Adrenal gland (tissue), 12 donors: ENCODE measurements around the gene GLIS1. TPM values are rescaled to one million over a fixed set of nuclear protein-coding genes. Genes with fewer than 3 reads are reported as not detected.

Source experiments
- DNase-seq, 7 donors: peaks; one replicate each; pipeline ENCODE4 v3.0.0-alpha.2; 2019 to 2020
- H3K27ac ChIP-seq, 5 donors: fragments of 200-600 bp; sonication (generic) in 4 of 5; 1 replicate in 3 of 5; 2 replicates in 2 of 5; pipeline versions ENCODE4 v1.5.1 to v1.8.0; 2016 to 2020; ENCODE audit warnings: mild to moderate bottlenecking in 1 of 5
- H3K27me3 ChIP-seq: fragments of 200-600 bp; 2 replicates; pipeline ENCODE4 v1.8.0; 2021
- H3K36me3 ChIP-seq, 2 donors: fragments of 200-600 bp; replicated peaks in 1 of 2; 1 replicate in 1 of 2; 2 replicates in 1 of 2; pipeline versions ENCODE4 v1.5.1 to v1.8.0; 2018 to 2022
- H3K4me1 ChIP-seq, 2 donors: fragments of 200-600 bp; replicated peaks in 1 of 2; 1 replicate in 1 of 2; 2 replicates in 1 of 2; pipeline versions ENCODE4 v1.5.1 to v1.8.0; 2018 to 2021
- H3K4me3 ChIP-seq, 4 donors: fragments of 200-600 bp; sonication (generic) in 3 of 4; one replicate each; pipeline ENCODE4 v1.5.1; 2016 to 2018
- H3K9me3 ChIP-seq, 3 donors: fragments of 200-600 bp; sonication (generic) in 1 of 3; replicated peaks in 1 of 3; 1 replicate in 2 of 3; 2 replicates in 1 of 3; pipeline versions ENCODE4 v1.5.1 to v1.8.0; 2016 to 2021
- CTCF ChIP-seq, 6 experiments: fragments of 450-650 bp in 4 of 6; fragments of 200-600 bp in 2 of 6; sonication (generic) in 1 of 6; IDR thresholded peaks; 1 replicate in 5 of 6; 2 replicates in 1 of 6; pipeline versions ENCODE4 v1.5.1 to v1.8.0; 2016 to 2021; ENCODE audit warnings: antibody characterized with exemption in 6 of 6, mild to moderate bottlenecking in 2 of 6, moderate library complexity in 1 of 6
- POLR2A ChIP-seq, 2 donors: fragments of 450-650 bp; IDR thresholded peaks; one replicate each; pipeline ENCODE4 v1.6.1; 2017; ENCODE audit warnings: antibody characterized with exemption in 2 of 2, mild to moderate bottlenecking in 2 of 2, moderate library complexity in 1 of 2
- WGBS, 4 donors: extraction: QIAGEN DNeasy Blood & Tissue Kit in 2 of 4; methylation state at CpG; one replicate each; pipeline versions ENCODE4 v1.1.5 to v1.1.7; 2013 to 2017; 5-methylcytosine and 5-hydroxymethylcytosine counted together
- intact Hi-C, 2 donors: fragments of 100-400 bp; cut with DNase I; formaldehyde crosslinking; loops; one replicate each; pipeline versions ENCODE4 v1.14.1 to v1.15.0; 2022 to 2023
- polyA plus RNA-seq, 3 donors: library from polyadenylated mRNA; stranded (reverse); fragments of 200-250 nt in 2 of 3; fragments of 350-450 nt in 1 of 3; fragmentation: Illumina TruSeq in 1 of 3; extraction: RNeasy Lipid Tissue Mini Kit (QIAGEN cat#74804) in 1 of 3; gene quantifications; one replicate each; pipeline ENCODE4 v1.2.3, GENCODE V29; 2013 to 2014
- total RNA-seq, 9 donors: library from RNA; depleted of rRNA in 4 of 9; stranded (reverse); fragments of >200 nt in 4 of 9; fragments of 120-200 nt in 1 of 9; fragmentation: NEBNext Ultra II Directional in 1 of 9; extraction: Animal tissue kit (Norgen Biotek cat#: 25700) in 1 of 9; gene quantifications; one replicate each; pipeline versions ENCODE4 v1.1.0 to v1.2.4, GENCODE V29; 2013 to 2023
- donor health status: healthy with polysubstance abuse.
- donor health status: Bipolar disorder and iron deficiency.
- donor health status: DM: yes; HTN: yes; CAD: no.
- donor health status: DM: no; HTN: no; CAD: no.
- donor health status: DM: no; HTN: no; CAD: no.
- donor health status: DM: yes; HTN: yes; CAD: no.

GLIS1 gene
- total and polyA plus RNA-seq, 12 donors: 0.08 to 0.37 (median 0.14) TPM; not detected in 6

GRCh38 chr1:53500204-53501064 is 238.5 kb downstream of the GLIS1 start:
- TF ChIP-seq CTCF (IDR thresholded peaks at IDR 0.05) (no peak), POLR2A (IDR thresholded peaks at IDR 0.05) (no peak)
- Histone ChIP-seq H3K4me1 (no peaks in the 10 kb centered on the region), H3K9me3 (no peaks in the 10 kb centered on the region), H3K36me3 (no peaks in the 10 kb centered on the region), H3K27me3 (peaks cover 14% of the 10 kb centered on the region), H3K4me3 (no peak overlapping the region), H3K27ac (no peak overlapping the region)
- WGBS, 4 donors: 78 to 83% (median 79%) methylated on average over 22 to 34 of the region's 34 CpGs
- intact Hi-C loops: no loop called here
- no peak for DNase-seq

- Histone ChIP-seq H3K36me3 (no peaks in the 10 kb centered on the region), H3K9me3 (no peaks in the 10 kb centered on the region), H3K27me3 (peaks cover 14% of the 10 kb centered on the region), H3K4me1 (no peaks in the 10 kb centered on the region), H3K27ac (no peak overlapping the region), H3K4me3 (no peak overlapping the region)
- intact Hi-C loops: no loop called here
- 73 to 82% (median 77%) methylated on average over 12 to 20 of the region's 20 CpGs for WGBS, 4 donors
- TF ChIP-seq POLR2A (IDR thresholded peaks at IDR 0.05) (no peak), CTCF (IDR thresholded peaks at IDR 0.05) (no peak)
- DNase-seq: no peak
Observed at GRCh38 chr1:53499257-53500203, 239.4 kb downstream of the GLIS1 start.

GRCh38 chr1:53498555-53499131 is 240.3 kb downstream of the GLIS1 start:
- H3K4me3 ChIP-seq: no peak overlapping the region
- intact Hi-C loops: no loop called here
- no peaks in the 10 kb centered on the region for H3K36me3 ChIP-seq
- TF ChIP-seq CTCF (IDR thresholded peaks at IDR 0.05): no peak
- no peak for TF ChIP-seq POLR2A (IDR thresholded peaks at IDR 0.05)
- no peak overlapping the region for H3K27ac ChIP-seq
- H3K4me1 ChIP-seq: no peaks in the 10 kb centered on the region
- WGBS, 4 donors: 56 to 84% (median 60%) methylated on average over 4 to 9 of the region's 9 CpGs
- no peak for DNase-seq
- peaks cover 14% of the 10 kb centered on the region for H3K27me3 ChIP-seq
- H3K9me3 ChIP-seq: no peaks in the 10 kb centered on the region
